Neuronal stem cell (in vitro differentiated cells): ENCODE results near the gene PLCL2.

ENCODE experiments used
- DNase-seq: peaks from one replicate; pipeline ENCODE4 v3.0.0-alpha.2; 2013; ENCODE audit warnings: low spot score
- H2AFZ ChIP-seq: one replicate; pipeline ENCODE4 v1.6.1; 2013; ENCODE audit warnings: mild to moderate bottlenecking, low read length, inconsistent platforms
- H2AK5ac ChIP-seq: 2 replicates; pipeline ENCODE4 v1.6.1; 2013; ENCODE audit warnings: low read depth, mild to moderate bottlenecking, inconsistent platforms, low read length, moderate library complexity, mixed read lengths
- H2BK120ac ChIP-seq: 2 replicates; pipeline ENCODE4 v1.6.1; 2013; ENCODE audit warnings: low read depth, mild to moderate bottlenecking, inconsistent platforms, low read length, moderate library complexity, mixed read lengths
- H2BK12ac ChIP-seq: one replicate; pipeline ENCODE4 v1.6.1; 2013; ENCODE audit warnings: low read length, inconsistent platforms
- H2BK15ac ChIP-seq: 2 replicates; pipeline ENCODE4 v1.6.1; 2013; ENCODE audit warnings: mild to moderate bottlenecking, low read length, inconsistent platforms, mixed read lengths
- H2BK5ac ChIP-seq: one replicate; pipeline ENCODE4 v1.6.1; 2013; ENCODE audit warnings: inconsistent platforms, mild to moderate bottlenecking, low read length, moderate library complexity
- H3K14ac ChIP-seq: one replicate; pipeline ENCODE4 v1.6.1; 2013; ENCODE audit warnings: low read length, inconsistent platforms
- H3K18ac ChIP-seq: 2 replicates; pipeline ENCODE4 v1.6.1; 2013; ENCODE audit warnings: low read length, inconsistent platforms
- H3K23ac ChIP-seq: 2 replicates; pipeline ENCODE4 v1.6.1; 2013; ENCODE audit warnings: low read depth, mild to moderate bottlenecking, mixed read lengths, low read length, inconsistent platforms; ENCODE audit not compliant: poor library complexity
- H3K27ac ChIP-seq: replicated peaks from 3 replicates; pipeline ENCODE4 v1.5.1; 2013; ENCODE audit warnings: low read length, inconsistent platforms
- H3K27me3 ChIP-seq, 3 experiments: 2 replicates each; pipeline ENCODE4 v1.6.1; 2013; ENCODE audit warnings: low read length in 3 of 3, mild to moderate bottlenecking in 2 of 3, inconsistent platforms in 1 of 3, low read depth in 1 of 3, mixed read lengths in 1 of 3, moderate library complexity in 1 of 3; ENCODE audit not compliant: control insufficient read depth in 3 of 3, insufficient read depth in 3 of 3
- H3K36me3 ChIP-seq, 2 donors: replicated peaks in 1 of 2; 2 replicates each; pipeline ENCODE4 v1.6.1; 2013; ENCODE audit warnings: low read length in 2 of 2; ENCODE audit not compliant: control insufficient read depth in 2 of 2, insufficient read depth in 2 of 2
- H3K4ac ChIP-seq: 2 replicates; pipeline ENCODE4 v1.6.1; 2013; ENCODE audit warnings: inconsistent platforms, mild to moderate bottlenecking, low read length, moderate library complexity
- H3K4me1 ChIP-seq, 2 donors: 1 replicate in 1 of 2; 2 replicates in 1 of 2; pipeline ENCODE4 v1.6.1; 2013; ENCODE audit warnings: low read length in 2 of 2, low read depth in 1 of 2; ENCODE audit not compliant: control insufficient read depth in 2 of 2, insufficient read depth in 1 of 2
- H3K4me2 ChIP-seq: one replicate; pipeline ENCODE4 v1.6.1; 2013; ENCODE audit warnings: mild to moderate bottlenecking, low read length, inconsistent platforms; ENCODE audit not compliant: insufficient read depth, poor library complexity, severe bottlenecking
- H3K4me3 ChIP-seq, 2 donors: 2 replicates each; pipeline ENCODE4 v1.5.1; 2013; ENCODE audit warnings: low read length in 2 of 2, mild to moderate bottlenecking in 2 of 2, inconsistent platforms in 1 of 2, moderate library complexity in 1 of 2
- H3K79me1 ChIP-seq: one replicate; pipeline ENCODE4 v1.6.1; 2013; ENCODE audit warnings: low read depth, mild to moderate bottlenecking, inconsistent platforms, low read length, moderate library complexity
- H3K9ac ChIP-seq: one replicate; pipeline ENCODE4 v1.6.1; 2013; ENCODE audit warnings: mild to moderate bottlenecking, low read depth, low read length, inconsistent platforms; ENCODE audit not compliant: poor library complexity
- H3K9me3 ChIP-seq, 2 donors: replicated peaks in 1 of 2; 2 replicates each; pipeline versions ENCODE3 to v1.6.1; 2013; ENCODE audit warnings: low read length in 2 of 2, mild to moderate bottlenecking in 2 of 2, inconsistent platforms in 1 of 2, low read depth in 1 of 2, mixed read lengths in 1 of 2, moderate library complexity in 1 of 2; ENCODE audit not compliant: control insufficient read depth in 2 of 2, insufficient read depth in 1 of 2
- H4K8ac ChIP-seq: one replicate; pipeline ENCODE4 v1.6.1; 2013; ENCODE audit warnings: low read depth, mild to moderate bottlenecking, inconsistent platforms, low read length, moderate library complexity
- H4K91ac ChIP-seq: one replicate; pipeline ENCODE4 v1.6.1; 2013; ENCODE audit warnings: low read length, low read depth, mild to moderate bottlenecking, inconsistent platforms; ENCODE audit not compliant: poor library complexity
- WGBS, 2 donors: extraction: QIAGEN DNeasy Blood & Tissue Kit; methylation state at CpG; one replicate each; pipeline ENCODE4 v1.1.7; 2013; ENCODE audit warnings: missing lambda C conversion rate in 2 of 2, mixed read lengths in 1 of 2; ENCODE audit not compliant: insufficient read length in 2 of 2, insufficient replicate concordance in 1 of 2; ENCODE audit errors: extremely low coverage in 2 of 2; 5-methylcytosine and 5-hydroxymethylcytosine counted together

PLCL2 gene

DNA sequence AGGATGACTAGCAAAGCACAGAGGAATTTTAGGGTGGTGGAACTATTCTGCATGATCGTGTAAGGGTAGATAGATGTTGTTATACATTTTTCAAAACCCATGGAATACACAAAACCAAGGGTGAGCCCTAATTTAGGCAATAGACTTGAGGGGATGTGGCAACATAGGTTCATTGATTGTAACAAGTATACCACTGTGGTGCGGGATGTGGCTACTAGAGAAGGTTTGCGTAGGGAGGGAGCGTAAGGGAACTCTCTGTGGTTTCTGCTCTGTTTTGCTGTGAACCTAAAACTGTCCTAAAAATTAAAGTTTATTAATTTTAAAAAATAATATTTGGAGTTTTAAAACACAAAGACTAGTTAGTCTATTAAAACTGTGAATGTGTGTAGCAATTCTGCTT, 202.8 kb downstream of the PLCL2 start:
- Histone ChIP-seq H3K36me3 (peaks cover 3 to 4% of the 10 kb centered on the region in 2 donors), H3K27me3 (no peaks in the 10 kb centered on the region), H3K4me1 (peaks cover 0 to 2% of the 10 kb centered on the region in 2 donors), H2BK15ac (no peak overlapping the region), H3K9ac (no peak overlapping the region), H3K4me3 (no peak overlapping the region), H3K4me2 (no peak overlapping the region), H2AK5ac (no peak overlapping the region), H3K27ac (no peak overlapping the region), H2BK120ac (no peak overlapping the region), H2BK5ac (no peak overlapping the region), H3K79me1 (no peaks in the 10 kb centered on the region), H3K14ac (no peak overlapping the region), H2AFZ (no peak overlapping the region), H3K4ac (no peak overlapping the region), H3K23ac (no peak overlapping the region), H3K18ac (no peak overlapping the region), H2BK12ac (no peak overlapping the region), H4K91ac (no peak overlapping the region), H4K8ac (no peak overlapping the region), H3K9me3 (peaks cover 0 to 2% of the 10 kb centered on the region in 2 donors)
- DNase-seq: no peak
- WGBS, 2 donors: no CpG with 5 or more reads among the region's 4 CpGs

GRCh38 chr3:17088017-17088416, 203.3 kb downstream of the PLCL2 start:
- no peak overlapping the region for H2BK15ac ChIP-seq
- H4K8ac ChIP-seq: no peak overlapping the region
- H3K9ac ChIP-seq: no peak overlapping the region
- no peak overlapping the region for H3K4me2 ChIP-seq
- no peak overlapping the region for H2BK5ac ChIP-seq
- H2AFZ ChIP-seq: no peak overlapping the region
- no peak overlapping the region for H3K18ac ChIP-seq
- H3K36me3 ChIP-seq: peaks cover 1 to 4% of the 10 kb centered on the region in 2 donors
- H2AK5ac ChIP-seq: no peak overlapping the region
- no peaks in the 10 kb centered on the region for H3K79me1 ChIP-seq
- no peak overlapping the region for H2BK120ac ChIP-seq
- H3K4ac ChIP-seq: no peak overlapping the region
- DNase-seq: no peak
- no peak overlapping the region for H3K27ac ChIP-seq
- peaks cover 0 to 2% of the 10 kb centered on the region in 2 donors for H3K9me3 ChIP-seq
- no peak overlapping the region for H3K4me3 ChIP-seq
- H3K23ac ChIP-seq: no peak overlapping the region
- peaks cover 0 to 2% of the 10 kb centered on the region in 2 donors for H3K4me1 ChIP-seq
- H3K14ac ChIP-seq: no peak overlapping the region
- no peak overlapping the region for H4K91ac ChIP-seq
- H3K27me3 ChIP-seq: no peaks in the 10 kb centered on the region
- WGBS, 2 donors: no CpG with 5 or more reads among the region's 3 CpGs
- no peak overlapping the region for H2BK12ac ChIP-seq

- no peak overlapping the region for H3K9ac ChIP-seq
- H3K23ac ChIP-seq: no peak overlapping the region
- no peak overlapping the region for H3K4me3 ChIP-seq
- H3K4me2 ChIP-seq: no peak overlapping the region
- no peak overlapping the region for H2BK12ac ChIP-seq
- no peak overlapping the region for H4K8ac ChIP-seq
- no peak overlapping the region for H2BK5ac ChIP-seq
- no peak overlapping the region for H2BK15ac ChIP-seq
- no peak overlapping the region for H4K91ac ChIP-seq
- no peak overlapping the region for H2BK120ac ChIP-seq
- no peak overlapping the region for H3K27ac ChIP-seq
- H2AFZ ChIP-seq: no peak overlapping the region
- no peak overlapping the region for H3K14ac ChIP-seq
- no peak overlapping the region for H3K4ac ChIP-seq
- no peaks in the 10 kb centered on the region for H3K79me1 ChIP-seq
- no peak overlapping the region for H3K18ac ChIP-seq
- no peaks in the 10 kb centered on the region for H3K4me1 ChIP-seq
- H3K36me3 ChIP-seq: peaks cover 0 to 4% of the 10 kb centered on the region in 2 donors
- H2AK5ac ChIP-seq: no peak overlapping the region
- WGBS, 2 donors: no CpG with 5 or more reads among the region's 6 CpGs
- H3K9me3 ChIP-seq: peaks cover 0 to 2% of the 10 kb centered on the region in 2 donors
- no peak for DNase-seq
- no peaks in the 10 kb centered on the region for H3K27me3 ChIP-seq
Measured at GRCh38 chr3:17088602-17089313, 204.0 kb downstream of the PLCL2 start.

- Histone ChIP-seq H3K9ac (no peak overlapping the region), H3K9me3 (peaks cover 0 to 2% of the 10 kb centered on the region in 2 donors), H3K79me1 (no peaks in the 10 kb centered on the region), H3K23ac (no peak overlapping the region), H2BK5ac (no peak overlapping the region), H3K4me1 (no peaks in the 10 kb centered on the region), H4K91ac (no peak overlapping the region), H2BK15ac (no peak overlapping the region), H3K18ac (no peak overlapping the region), H3K4ac (no peak overlapping the region), H3K36me3 (peaks cover 0 to 4% of the 10 kb centered on the region in 2 donors), H3K14ac (no peak overlapping the region), H3K4me3 (no peak overlapping the region), H2BK12ac (no peak overlapping the region), H3K27ac (no peak overlapping the region), H2BK120ac (no peak overlapping the region), H2AFZ (no peak overlapping the region), H2AK5ac (no peak overlapping the region), H3K27me3 (no peaks in the 10 kb centered on the region), H3K4me2 (no peak overlapping the region), H4K8ac (no peak overlapping the region)
- no peak for DNase-seq
Measured at GRCh38 chr3:17089314-17089700, 204.6 kb downstream of the PLCL2 start.
